Stimulated activated naive CD8-positive, alpha-beta T cell treated with anti-CD3 and anti-CD28 coated beads, Interleukin-15, Interleukin-2, amounts not matched to agents 100 ng/mL and 50 ng/mL, for 24 hours (primary cell): ENCODE results near the gene SLCO3A1.

ENCODE experiments used
- H3K27ac Mint-ChIP-seq: one replicate; pipeline ENCODE4 v1.8.0; 2021; ENCODE audit warnings: mild to moderate bottlenecking, mixed read lengths
- H3K27me3 Mint-ChIP-seq: one replicate; pipeline ENCODE4 v1.8.0; 2021; ENCODE audit warnings: mixed read lengths
- H3K36me3 Mint-ChIP-seq: one replicate; pipeline ENCODE4 v1.8.0; 2021; ENCODE audit warnings: low read depth, mixed read lengths
- H3K4me1 Mint-ChIP-seq: one replicate; pipeline ENCODE4 v1.8.0; 2021; ENCODE audit warnings: low read depth, mixed read lengths
- H3K4me3 Mint-ChIP-seq: one replicate; pipeline ENCODE4 v1.8.0; 2021; ENCODE audit warnings: mild to moderate bottlenecking, mixed read lengths
- H3K9me3 Mint-ChIP-seq: one replicate; pipeline ENCODE4 v1.8.0; 2021; ENCODE audit warnings: mixed read lengths

SLCO3A1 gene

GRCh38 chr15:92035551-92035950 is 182.0 kb downstream of the SLCO3A1 start:
- H3K27ac Mint-ChIP-seq: no peak overlapping the region
- H3K9me3 Mint-ChIP-seq: peaks cover 5% of the 10 kb centered on the region
- H3K4me3 Mint-ChIP-seq: no peak overlapping the region
- peaks cover 11% of the 10 kb centered on the region for H3K4me1 Mint-ChIP-seq
- H3K27me3 Mint-ChIP-seq: no peaks in the 10 kb centered on the region
- no peaks in the 10 kb centered on the region for H3K36me3 Mint-ChIP-seq

GRCh38 chr15:92035961-92036360 is 182.5 kb downstream of the SLCO3A1 start:
- H3K4me3 Mint-ChIP-seq: no peak overlapping the region
- H3K27ac Mint-ChIP-seq: no peak overlapping the region
- H3K36me3 Mint-ChIP-seq: no peaks in the 10 kb centered on the region
- peaks cover 5% of the 10 kb centered on the region for H3K9me3 Mint-ChIP-seq
- no peaks in the 10 kb centered on the region for H3K27me3 Mint-ChIP-seq
- peaks cover 13% of the 10 kb centered on the region for H3K4me1 Mint-ChIP-seq

GRCh38 chr15:92037491-92037890 is 184.0 kb downstream of the SLCO3A1 start:
- Mint-ChIP-seq H3K27ac (no peak overlapping the region), H3K4me3 (no peak overlapping the region), H3K9me3 (peaks cover 5% of the 10 kb centered on the region), H3K4me1 (peaks cover 16% of the 10 kb centered on the region), H3K27me3 (no peaks in the 10 kb centered on the region), H3K36me3 (no peaks in the 10 kb centered on the region)

GRCh38 chr15:92040350-92040749 is 186.8 kb downstream of the SLCO3A1 start:
- Mint-ChIP-seq H3K4me3 (no peak overlapping the region), H3K36me3 (no peaks in the 10 kb centered on the region), H3K27ac (no peak overlapping the region), H3K4me1 (peaks cover 22% of the 10 kb centered on the region), H3K9me3 (peaks cover 5% of the 10 kb centered on the region), H3K27me3 (no peaks in the 10 kb centered on the region)

GRCh38 chr15:92041371-92041770 is 187.9 kb downstream of the SLCO3A1 start:
- H3K36me3 Mint-ChIP-seq: no peaks in the 10 kb centered on the region
- H3K27ac Mint-ChIP-seq: no peak overlapping the region
- H3K4me1 Mint-ChIP-seq: peaks cover 22% of the 10 kb centered on the region
- peaks cover 5% of the 10 kb centered on the region for H3K9me3 Mint-ChIP-seq
- no peaks in the 10 kb centered on the region for H3K27me3 Mint-ChIP-seq
- no peak overlapping the region for H3K4me3 Mint-ChIP-seq

- no peaks in the 10 kb centered on the region for H3K27me3 Mint-ChIP-seq
- H3K9me3 Mint-ChIP-seq: no peaks in the 10 kb centered on the region
- no peak overlapping the region for H3K27ac Mint-ChIP-seq
- peaks cover 22% of the 10 kb centered on the region for H3K4me1 Mint-ChIP-seq
- H3K36me3 Mint-ChIP-seq: no peaks in the 10 kb centered on the region
- H3K4me3 Mint-ChIP-seq: no peak overlapping the region
Measured at GRCh38 chr15:92043283-92043682, 189.8 kb downstream of the SLCO3A1 start.

- no peaks in the 10 kb centered on the region for H3K9me3 Mint-ChIP-seq
- no peak overlapping the region for H3K27ac Mint-ChIP-seq
- H3K4me3 Mint-ChIP-seq: no peak overlapping the region
- no peaks in the 10 kb centered on the region for H3K36me3 Mint-ChIP-seq
- H3K27me3 Mint-ChIP-seq: no peaks in the 10 kb centered on the region
- H3K4me1 Mint-ChIP-seq: peaks cover 22% of the 10 kb centered on the region
Measured at GRCh38 chr15:92044203-92044909, 190.8 kb downstream of the SLCO3A1 start.

- no peaks in the 10 kb centered on the region for H3K27me3 Mint-ChIP-seq
- no peaks in the 10 kb centered on the region for H3K36me3 Mint-ChIP-seq
- H3K9me3 Mint-ChIP-seq: no peaks in the 10 kb centered on the region
- H3K4me1 Mint-ChIP-seq: peaks cover 11% of the 10 kb centered on the region
- H3K27ac Mint-ChIP-seq: no peak overlapping the region
- H3K4me3 Mint-ChIP-seq: no peak overlapping the region
Measured at GRCh38 chr15:92047900-92048299, 194.4 kb downstream of the SLCO3A1 start.

GRCh38 chr15:92048739-92049138 is 195.2 kb downstream of the SLCO3A1 start:
- H3K9me3 Mint-ChIP-seq: no peaks in the 10 kb centered on the region
- peaks cover 6% of the 10 kb centered on the region for H3K4me1 Mint-ChIP-seq
- H3K27me3 Mint-ChIP-seq: no peaks in the 10 kb centered on the region
- H3K4me3 Mint-ChIP-seq: no peak overlapping the region
- no peak overlapping the region for H3K27ac Mint-ChIP-seq
- no peaks in the 10 kb centered on the region for H3K36me3 Mint-ChIP-seq

GRCh38 chr15:92049290-92049989 is 195.9 kb downstream of the SLCO3A1 start:
- Mint-ChIP-seq H3K27me3 (no peaks in the 10 kb centered on the region), H3K4me3 (no peak overlapping the region), H3K4me1 (no peaks in the 10 kb centered on the region), H3K9me3 (no peaks in the 10 kb centered on the region), H3K36me3 (no peaks in the 10 kb centered on the region), H3K27ac (no peak overlapping the region)

- no peak overlapping the region for H3K27ac Mint-ChIP-seq
- H3K4me1 Mint-ChIP-seq: no peaks in the 10 kb centered on the region
- H3K4me3 Mint-ChIP-seq: no peak overlapping the region
- no peaks in the 10 kb centered on the region for H3K27me3 Mint-ChIP-seq
- no peaks in the 10 kb centered on the region for H3K9me3 Mint-ChIP-seq
- no peaks in the 10 kb centered on the region for H3K36me3 Mint-ChIP-seq
Measured at GRCh38 chr15:92050220-92050898, 196.9 kb downstream of the SLCO3A1 start.

- no peaks in the 10 kb centered on the region for H3K9me3 Mint-ChIP-seq
- H3K27ac Mint-ChIP-seq: no peak overlapping the region
- no peak overlapping the region for H3K4me3 Mint-ChIP-seq
- H3K27me3 Mint-ChIP-seq: no peaks in the 10 kb centered on the region
- no peaks in the 10 kb centered on the region for H3K36me3 Mint-ChIP-seq
- no peaks in the 10 kb centered on the region for H3K4me1 Mint-ChIP-seq
Measured at GRCh38 chr15:92051716-92052115, 198.2 kb downstream of the SLCO3A1 start.

- Mint-ChIP-seq H3K9me3 (no peaks in the 10 kb centered on the region), H3K27me3 (no peaks in the 10 kb centered on the region), H3K27ac (no peak overlapping the region), H3K36me3 (no peaks in the 10 kb centered on the region), H3K4me3 (no peak overlapping the region), H3K4me1 (no peaks in the 10 kb centered on the region)
Measured at GRCh38 chr15:92053753-92054316, 200.3 kb downstream of the SLCO3A1 start.

- no peak overlapping the region for H3K27ac Mint-ChIP-seq
Measured at GRCh38 chr15:92056875-92057274, 203.4 kb downstream of the SLCO3A1 start.

More at GRCh38 chr15:92056875-92057274, 203.4 kb downstream of the SLCO3A1 start:
- Mint-ChIP-seq H3K27me3 (no peaks in the 10 kb centered on the region), H3K4me1 (no peaks in the 10 kb centered on the region), H3K4me3 (no peak overlapping the region), H3K36me3 (no peaks in the 10 kb centered on the region), H3K9me3 (no peaks in the 10 kb centered on the region)
